H9 (cell line): ENCODE measurements around the gene BASP1. TPM values are rescaled to one million over a fixed set of nuclear protein-coding genes. Genes with fewer than 3 reads are reported as not detected.

ENCODE experiments used
- DNase-seq: peaks from one replicate; pipeline ENCODE4 v3.0.0-alpha.2; 2017
- H2AFZ ChIP-seq: one replicate; pipeline ENCODE4 v1.6.1; 2013; ENCODE audit warnings: mild to moderate bottlenecking, low read length, control low read depth, moderate library complexity
- H2AK5ac ChIP-seq: 2 replicates; pipeline ENCODE4 v1.6.1; 2013; ENCODE audit warnings: low read length, control low read depth, mixed read lengths; ENCODE audit not compliant: insufficient read length
- H2BK120ac ChIP-seq: one replicate; pipeline ENCODE4 v1.6.1; 2013; ENCODE audit warnings: low read depth, mild to moderate bottlenecking, low read length, control low read depth, inconsistent platforms; ENCODE audit not compliant: poor library complexity, severe bottlenecking
- H2BK12ac ChIP-seq: 2 replicates; pipeline ENCODE4 v1.6.1; 2013; ENCODE audit warnings: low read length, control low read depth, mixed read lengths, low read depth; ENCODE audit not compliant: insufficient read length
- H2BK15ac ChIP-seq: 2 replicates; pipeline ENCODE4 v1.6.1; 2013; ENCODE audit warnings: low read depth, low read length, control low read depth
- H2BK20ac ChIP-seq: one replicate; pipeline ENCODE4 v1.6.1; 2013; ENCODE audit warnings: low read depth, mild to moderate bottlenecking, low read length, control low read depth, inconsistent platforms; ENCODE audit not compliant: poor library complexity, severe bottlenecking
- H2BK5ac ChIP-seq: 2 replicates; pipeline ENCODE4 v1.6.1; 2013; ENCODE audit warnings: low read length, control low read depth, mixed read lengths; ENCODE audit not compliant: insufficient read length
- H3K14ac ChIP-seq: 2 replicates; pipeline ENCODE4 v1.6.1; 2013; ENCODE audit warnings: low read length, control low read depth; ENCODE audit not compliant: insufficient read depth
- H3K18ac ChIP-seq: 2 replicates; pipeline ENCODE4 v1.6.1; 2013; ENCODE audit warnings: low read depth, mild to moderate bottlenecking, mixed read lengths, low read length, control low read depth; ENCODE audit not compliant: insufficient read length
- H3K23ac ChIP-seq: 2 replicates; pipeline ENCODE4 v1.6.1; 2013; ENCODE audit warnings: low read length, control low read depth, mixed read lengths, low read depth; ENCODE audit not compliant: insufficient read length
- H3K23me2 ChIP-seq: 2 replicates; pipeline ENCODE4 v1.6.1; 2013; ENCODE audit warnings: low read depth, mild to moderate bottlenecking, mixed read lengths, low read length, control low read depth; ENCODE audit not compliant: insufficient read length, poor library complexity, severe bottlenecking
- H3K27ac ChIP-seq: 2 replicates; pipeline ENCODE4 v1.5.1; 2013; ENCODE audit warnings: low read length, control low read depth, mixed read lengths, low read depth; ENCODE audit not compliant: insufficient read length
- H3K27me3 ChIP-seq: 2 replicates; pipeline ENCODE4 v1.6.1; 2013; ENCODE audit warnings: low read length, control low read depth, inconsistent platforms; ENCODE audit not compliant: insufficient read depth
- H3K4ac ChIP-seq: 2 replicates; pipeline ENCODE4 v1.6.1; 2013; ENCODE audit warnings: low read depth, mild to moderate bottlenecking, control low read depth, inconsistent platforms, low read length, moderate library complexity
- H3K4me1 ChIP-seq: 2 replicates; pipeline ENCODE4 v1.6.1; 2013; ENCODE audit warnings: low read length, control low read depth, inconsistent platforms; ENCODE audit not compliant: insufficient read depth
- H3K4me2 ChIP-seq: 2 replicates; pipeline ENCODE4 v1.6.1; 2013; ENCODE audit warnings: low read length, control low read depth, mixed read lengths; ENCODE audit not compliant: insufficient read length, insufficient read depth
- H3K56ac ChIP-seq: 2 replicates; pipeline ENCODE4 v1.6.1; 2013; ENCODE audit warnings: low read depth, mild to moderate bottlenecking, mixed read lengths, low read length, control low read depth; ENCODE audit not compliant: insufficient read length
- H3K79me1 ChIP-seq: 2 replicates; pipeline ENCODE4 v1.6.1; 2013; ENCODE audit warnings: low read depth, mild to moderate bottlenecking, moderate library complexity, low read length, control low read depth, inconsistent platforms; ENCODE audit not compliant: insufficient read depth, poor library complexity, severe bottlenecking
- H3K79me2 ChIP-seq: 2 replicates; pipeline ENCODE4 v1.6.1; 2013; ENCODE audit warnings: low read length, control low read depth, inconsistent platforms; ENCODE audit not compliant: insufficient read depth
- H3K9ac ChIP-seq: 2 replicates; pipeline ENCODE4 v1.6.1; 2013; ENCODE audit warnings: low read length, control low read depth, mixed read lengths; ENCODE audit not compliant: insufficient read length; ENCODE audit errors: extremely low read depth
- H3K9me3 ChIP-seq: one replicate; pipeline ENCODE4 v1.6.1; 2013; ENCODE audit warnings: low read depth, low read length, inconsistent platforms; ENCODE audit not compliant: control insufficient read depth
- H3T11ph ChIP-seq: one replicate; pipeline ENCODE4 v1.6.1; 2013; ENCODE audit warnings: mild to moderate bottlenecking, low read length, control low read depth, inconsistent platforms
- H4K20me1 ChIP-seq: one replicate; pipeline ENCODE4 v1.6.1; 2013; ENCODE audit not compliant: control insufficient read depth, insufficient read length, insufficient read depth
- H4K5ac ChIP-seq: 2 replicates; pipeline ENCODE4 v1.6.1; 2013; ENCODE audit warnings: low read depth, mild to moderate bottlenecking, mixed read lengths, low read length, control low read depth; ENCODE audit not compliant: insufficient read length
- H4K8ac ChIP-seq: replicated peaks from 2 replicates; pipeline ENCODE4 v1.6.1; 2013; ENCODE audit warnings: low read length, control low read depth, mixed read lengths, low read depth; ENCODE audit not compliant: insufficient read length
- H4K91ac ChIP-seq: 2 replicates; pipeline ENCODE4 v1.6.1; 2013; ENCODE audit warnings: low read depth, mild to moderate bottlenecking, moderate library complexity, mixed read lengths, low read length, control low read depth; ENCODE audit not compliant: insufficient read length
- H3K27ac Mint-ChIP-seq, 3 experiments: 2 replicates in 2 of 3; 3 replicates in 1 of 3; pipeline ENCODE4 v1.8.0; 2020 to 2021; ENCODE audit warnings: mixed read lengths in 3 of 3, mild to moderate bottlenecking in 1 of 3, moderate library complexity in 1 of 3
- H3K27me3 Mint-ChIP-seq: 2 replicates; pipeline ENCODE4 v1.8.0; 2021; ENCODE audit warnings: low read depth, mild to moderate bottlenecking, moderate library complexity, mixed read lengths
- H3K36me3 Mint-ChIP-seq, 3 experiments: 2 replicates in 2 of 3; 3 replicates in 1 of 3; pipeline ENCODE4 v1.8.0; 2020 to 2021; ENCODE audit warnings: low read depth in 3 of 3, mixed read lengths in 3 of 3; ENCODE audit not compliant: insufficient read depth in 1 of 3
- H3K4me1 Mint-ChIP-seq, 2 experiments: 2 replicates each; pipeline ENCODE4 v1.8.0; 2020; ENCODE audit warnings: mixed read lengths in 2 of 2
- H3K4me3 Mint-ChIP-seq, 2 experiments: 2 replicates in 1 of 2; 3 replicates in 1 of 2; pipeline ENCODE4 v1.8.0; 2020 to 2021; ENCODE audit warnings: mild to moderate bottlenecking in 2 of 2, mixed read lengths in 2 of 2, moderate library complexity in 1 of 2
- H3K9me3 Mint-ChIP-seq, 2 experiments: 2 replicates in 1 of 2; 3 replicates in 1 of 2; pipeline ENCODE4 v1.8.0; 2020; ENCODE audit warnings: mild to moderate bottlenecking in 2 of 2, mixed read lengths in 2 of 2, moderate library complexity in 1 of 2
- WGBS: extraction: QIAGEN DNeasy Blood & Tissue Kit; methylation state at CpG from one replicate; pipeline ENCODE4 v1.1.7; 2013; ENCODE audit warnings: missing lambda C conversion rate, low lambda C conversion rate, mixed read lengths; ENCODE audit not compliant: insufficient read length; ENCODE audit errors: extremely low coverage; 5-methylcytosine and 5-hydroxymethylcytosine counted together
- total RNA-seq: library from RNA; stranded (reverse); gene quantifications from 2 replicates; pipeline ENCODE4 v1.2.1, GENCODE V29; 2021
- TF ChIP-seq, protein P1 (sequence below): fragments of 200-600 bp; sonication (generic); conservative IDR thresholded peaks from 3 replicates; pipeline ENCODE4 v1.8.0; 2021; ENCODE audit warnings: antibody characterized with exemption, mild to moderate bottlenecking

BASP1 gene
- total RNA-seq, 1 experiment from 2014 or later = 180 TPM

DNA sequence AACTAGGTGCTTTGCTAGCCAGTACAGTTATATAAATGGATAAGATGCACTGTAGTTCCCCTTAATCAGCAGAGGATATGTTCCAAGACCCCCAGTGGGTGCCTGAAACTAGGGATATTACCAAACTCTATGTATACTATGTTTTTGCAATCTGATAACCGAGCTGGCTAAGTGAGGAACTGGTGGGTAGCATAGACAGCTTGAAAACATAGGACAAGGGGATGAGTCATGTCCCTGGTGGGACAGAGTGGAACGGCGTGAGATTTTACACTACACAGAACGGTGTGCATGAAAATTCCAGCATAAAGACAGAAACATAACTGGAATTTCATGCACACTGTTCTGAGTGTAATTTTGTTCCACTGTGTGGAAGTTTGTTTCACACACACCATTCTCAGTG lies 86.9 kb downstream of the BASP1 start:
- H3K23me2 ChIP-seq = no peaks in the 10 kb centered on the region
- no peak overlapping the region for H2BK20ac ChIP-seq
- no peaks in the 10 kb centered on the region for H3K4me1 ChIP-seq
- no peak overlapping the region for H3K4ac ChIP-seq
- H3T11ph ChIP-seq = no peak overlapping the region
- H3K9ac ChIP-seq = no peak overlapping the region
- WGBS = no CpG with 5 or more reads among the region's 4 CpGs
- H2AFZ ChIP-seq = no peak overlapping the region
- H4K5ac ChIP-seq = no peak overlapping the region
- no peak for DNase-seq
- H3K27me3 ChIP-seq = no peaks in the 10 kb centered on the region; the same call in 1 of the 2 replicates
- H3K56ac ChIP-seq = no peak overlapping the region
- Mint-ChIP-seq H3K36me3 (peaks cover 0 to 4% (median 0%) of the 10 kb centered on the region in 3 experiments; a peak in 1 of 7 replicates), H3K9me3 (no peaks in the 10 kb centered on the region; a peak in 3 of 5 replicates), H3K27me3 (no peaks in the 10 kb centered on the region), H3K4me3 (no peak overlapping the region), H3K27ac (no peak overlapping the region), H3K4me1 (peaks cover 13 to 15% of the 10 kb centered on the region in 2 experiments)
- H3K4me2 ChIP-seq = no peak overlapping the region
- TF ChIP-seq, protein P1, sequence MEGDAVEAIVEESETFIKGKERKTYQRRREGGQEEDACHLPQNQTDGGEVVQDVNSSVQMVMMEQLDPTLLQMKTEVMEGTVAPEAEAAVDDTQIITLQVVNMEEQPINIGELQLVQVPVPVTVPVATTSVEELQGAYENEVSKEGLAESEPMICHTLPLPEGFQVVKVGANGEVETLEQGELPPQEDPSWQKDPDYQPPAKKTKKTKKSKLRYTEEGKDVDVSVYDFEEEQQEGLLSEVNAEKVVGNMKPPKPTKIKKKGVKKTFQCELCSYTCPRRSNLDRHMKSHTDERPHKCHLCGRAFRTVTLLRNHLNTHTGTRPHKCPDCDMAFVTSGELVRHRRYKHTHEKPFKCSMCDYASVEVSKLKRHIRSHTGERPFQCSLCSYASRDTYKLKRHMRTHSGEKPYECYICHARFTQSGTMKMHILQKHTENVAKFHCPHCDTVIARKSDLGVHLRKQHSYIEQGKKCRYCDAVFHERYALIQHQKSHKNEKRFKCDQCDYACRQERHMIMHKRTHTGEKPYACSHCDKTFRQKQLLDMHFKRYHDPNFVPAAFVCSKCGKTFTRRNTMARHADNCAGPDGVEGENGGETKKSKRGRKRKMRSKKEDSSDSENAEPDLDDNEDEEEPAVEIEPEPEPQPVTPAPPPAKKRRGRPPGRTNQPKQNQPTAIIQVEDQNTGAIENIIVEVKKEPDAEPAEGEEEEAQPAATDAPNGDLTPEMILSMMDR = no peak
- H2BK12ac ChIP-seq = no peak overlapping the region
- H4K8ac ChIP-seq = no peak overlapping the region
- H2BK120ac ChIP-seq = no peak overlapping the region
- no peak overlapping the region for H2BK5ac ChIP-seq
- no peaks in the 10 kb centered on the region for H3K9me3 ChIP-seq
- H3K79me1 ChIP-seq = no peaks in the 10 kb centered on the region
- H2BK15ac ChIP-seq = no peak overlapping the region
- no peak overlapping the region for H4K91ac ChIP-seq
- no peaks in the 10 kb centered on the region for H3K79me2 ChIP-seq
- no peak overlapping the region for H3K27ac ChIP-seq
- H3K14ac ChIP-seq = no peak overlapping the region
- H4K20me1 ChIP-seq = no peaks in the 10 kb centered on the region
- no peak overlapping the region for H3K23ac ChIP-seq
- no peak overlapping the region for H3K18ac ChIP-seq
- no peak overlapping the region for H2AK5ac ChIP-seq
